ENCODE data around the gene ZIC5. TPM values are rescaled to one million over a fixed set of nuclear protein-coding genes. Genes with fewer than 3 reads are reported as not detected.

The ZIC5 gene
- total and polyA plus RNA-seq, 5 donors from 2014 or later, result not detected

- H3K4me1 Mint-ChIP-seq, result peaks cover 0 to 27% (median 15%) of the 10 kb centered on the region in 4 donors
- peak; percentile 14 to 22 for ATAC-seq (ENCODE audit: low read depth in 2 of 2)
- no peak for DNase-seq
- H3K4me3 Mint-ChIP-seq, result peak overlapping the region in 2 of 4 donors; percentile 11 to 30
- peaks cover 4% of the 10 kb centered on the region for H3K36me3 Mint-ChIP-seq
- H3K9me3 ChIP-seq (ENCODE audit: control insufficient read depth in 2 of 2, low read length in 2 of 2), result peaks cover 12 to 41% of the 10 kb centered on the region in 2 experiments
- no peak overlapping the region for H3K4me3 ChIP-seq (ENCODE audit: low read depth, low read length)
- H3K27ac ChIP-seq (ENCODE audit: insufficient read depth, low read length, poor library complexity, severe bottlenecking), result no peak overlapping the region
- H3K27me3 ChIP-seq (ENCODE audit: control insufficient read depth, insufficient read depth, low read length), result peaks cover 53% of the 10 kb centered on the region
- H3K4me1 ChIP-seq (ENCODE audit: control insufficient read depth, insufficient read depth, low read length, poor library complexity, severe bottlenecking), result peaks cover 38% of the 10 kb centered on the region
- peaks cover 78% of the 10 kb centered on the region for H3K27me3 Mint-ChIP-seq
- H3K9me3 Mint-ChIP-seq, result peaks cover under 1 to 20% (median 5%) of the 10 kb centered on the region in 7 donors
- no peaks in the 10 kb centered on the region for H3K36me3 ChIP-seq (ENCODE audit: control insufficient read depth, insufficient read depth, low read length)
- no peak overlapping the region for H3K27ac Mint-ChIP-seq
These were observed 654 bp downstream of the ZIC5 start for GRCh38 chr13:99970651-99971575.

GRCh38 chr13:99969919-99970650, 1.5 kb downstream of the ZIC5 start:
- H3K9me3 Mint-ChIP-seq, result peaks cover 0 to 20% (median 5%) of the 10 kb centered on the region in 7 donors
- Histone ChIP-seq H3K36me3 (ENCODE audit: control insufficient read depth, insufficient read depth, low read length) (no peaks in the 10 kb centered on the region), H3K4me3 (ENCODE audit: low read depth, low read length) (no peak overlapping the region), H3K27me3 (ENCODE audit: control insufficient read depth, insufficient read depth, low read length) (peaks cover 56% of the 10 kb centered on the region), H3K27ac (ENCODE audit: insufficient read depth, low read length, poor library complexity, severe bottlenecking) (no peak overlapping the region), H3K4me1 (ENCODE audit: control insufficient read depth, insufficient read depth, low read length, poor library complexity, severe bottlenecking) (peaks cover 38% of the 10 kb centered on the region), H3K9me3 (ENCODE audit: control insufficient read depth in 2 of 2, low read length in 2 of 2) (peaks cover 12 to 33% of the 10 kb centered on the region in 2 experiments)
- H3K4me1 Mint-ChIP-seq, result peaks cover 0 to 27% (median 15%) of the 10 kb centered on the region in 4 donors
- peak in 1 of 3 donors; percentile 57 for DNase-seq
- H3K36me3 Mint-ChIP-seq, result peaks cover 4% of the 10 kb centered on the region
- peak overlapping the region; percentile 47 to 88 (median 82) for H3K4me3 Mint-ChIP-seq
- peak overlapping the region in 2 of 3 donors; percentile 59 to 80 for H3K27ac Mint-ChIP-seq
- ATAC-seq (ENCODE audit: low read depth in 2 of 2), result peak; percentile 47 to 54
- peaks cover 75% of the 10 kb centered on the region for H3K27me3 Mint-ChIP-seq

- Histone ChIP-seq H3K4me1 (ENCODE audit: control insufficient read depth, insufficient read depth, low read length, poor library complexity, severe bottlenecking) (peaks cover 38% of the 10 kb centered on the region), H3K4me3 (ENCODE audit: low read depth, low read length) (no peak overlapping the region), H3K27ac (ENCODE audit: insufficient read depth, low read length, poor library complexity, severe bottlenecking) (no peak overlapping the region), H3K9me3 (ENCODE audit: control insufficient read depth in 2 of 2, low read length in 2 of 2) (peaks cover 12 to 27% of the 10 kb centered on the region in 2 experiments), H3K27me3 (ENCODE audit: control insufficient read depth, insufficient read depth, low read length) (peaks cover 56% of the 10 kb centered on the region), H3K36me3 (ENCODE audit: control insufficient read depth, insufficient read depth, low read length) (no peaks in the 10 kb centered on the region)
- Mint-ChIP-seq H3K36me3 (peaks cover 4% of the 10 kb centered on the region), H3K27me3 (peaks cover 74% of the 10 kb centered on the region), H3K4me3 (peak overlapping the region; percentile 86 to 95 (median 88)), H3K4me1 (peaks cover 0 to 27% (median 15%) of the 10 kb centered on the region in 4 donors), H3K9me3 (peaks cover 0 to 20% (median 5%) of the 10 kb centered on the region in 7 donors), H3K27ac (peak overlapping the region in 2 of 3 donors; percentile 60 to 85)
- DNase-seq (no peak), ATAC-seq (ENCODE audit: low read depth in 2 of 2) (peak in 1 of 2 donors; percentile 5)
These were observed 2.1 kb downstream of the ZIC5 start for GRCh38 chr13:99969453-99969918.

- H3K4me1 Mint-ChIP-seq, result peaks cover 0 to 27% (median 15%) of the 10 kb centered on the region in 4 donors
- no peak for DNase-seq
- no peak overlapping the region for H3K4me3 ChIP-seq (ENCODE audit: low read depth, low read length)
These were observed 2.8 kb downstream of the ZIC5 start for GRCh38 chr13:99968521-99969452.

GRCh38 chr13:99967869-99968520, 3.6 kb downstream of the ZIC5 start:
- Mint-ChIP-seq H3K36me3 (peaks cover under 1% of the 10 kb centered on the region), H3K4me1 (peaks cover 0 to 27% (median 15%) of the 10 kb centered on the region in 4 donors), H3K4me3 (peak overlapping the region; percentile 26 to 82 (median 56)), H3K9me3 (peaks cover 0 to 15% (median 5%) of the 10 kb centered on the region in 7 donors), H3K27ac (peak overlapping the region in 2 of 3 donors; percentile 5 to 95), H3K27me3 (peaks cover 69% of the 10 kb centered on the region)
- no peak overlapping the region for H3K27ac ChIP-seq (ENCODE audit: insufficient read depth, low read length, poor library complexity, severe bottlenecking)
- DNase-seq, result no peak
- H3K4me1 ChIP-seq (ENCODE audit: control insufficient read depth, insufficient read depth, low read length, poor library complexity, severe bottlenecking), result peaks cover 38% of the 10 kb centered on the region
- peaks cover 51% of the 10 kb centered on the region for H3K27me3 ChIP-seq (ENCODE audit: control insufficient read depth, insufficient read depth, low read length)
- peaks cover 7 to 13% of the 10 kb centered on the region in 2 experiments for H3K9me3 ChIP-seq (ENCODE audit: control insufficient read depth in 2 of 2, low read length in 2 of 2)
- H3K4me3 ChIP-seq (ENCODE audit: low read depth, low read length), result no peak overlapping the region
- no peaks in the 10 kb centered on the region for H3K36me3 ChIP-seq (ENCODE audit: control insufficient read depth, insufficient read depth, low read length)
- no peak for ATAC-seq (ENCODE audit: low read depth in 2 of 2)

More at GRCh38 chr13:99968521-99969452, 2.8 kb downstream of the ZIC5 start:
- peaks cover 38% of the 10 kb centered on the region for H3K4me1 ChIP-seq (ENCODE audit: control insufficient read depth, insufficient read depth, low read length, poor library complexity, severe bottlenecking)
- no peak overlapping the region for H3K27ac ChIP-seq (ENCODE audit: insufficient read depth, low read length, poor library complexity, severe bottlenecking)
- H3K9me3 Mint-ChIP-seq, result peaks cover 0 to 18% (median 5%) of the 10 kb centered on the region in 7 donors
- peaks cover 13 to 21% of the 10 kb centered on the region in 2 experiments for H3K9me3 ChIP-seq (ENCODE audit: control insufficient read depth in 2 of 2, low read length in 2 of 2)
- H3K27me3 Mint-ChIP-seq, result peaks cover 74% of the 10 kb centered on the region
- no peaks in the 10 kb centered on the region for H3K36me3 ChIP-seq (ENCODE audit: control insufficient read depth, insufficient read depth, low read length)
- H3K36me3 Mint-ChIP-seq, result peaks cover 4% of the 10 kb centered on the region
- H3K27me3 ChIP-seq (ENCODE audit: control insufficient read depth, insufficient read depth, low read length), result peaks cover 53% of the 10 kb centered on the region
- peak overlapping the region in 2 of 3 donors; percentile 60 to 85 for H3K27ac Mint-ChIP-seq
- H3K4me3 Mint-ChIP-seq, result peak overlapping the region; percentile 86 to 95 (median 87)
- no peak for ATAC-seq (ENCODE audit: low read depth in 2 of 2)

GRCh38 chr13:99967498-99967868, 4.1 kb downstream of the ZIC5 start:
- peaks cover 69% of the 10 kb centered on the region for H3K27me3 Mint-ChIP-seq
- peaks cover 51% of the 10 kb centered on the region for H3K27me3 ChIP-seq (ENCODE audit: control insufficient read depth, insufficient read depth, low read length)
- no peak for ATAC-seq (ENCODE audit: low read depth in 2 of 2)

More at GRCh38 chr13:99967498-99967868, 4.1 kb downstream of the ZIC5 start:
- H3K27ac ChIP-seq (ENCODE audit: insufficient read depth, low read length, poor library complexity, severe bottlenecking), result no peak overlapping the region
- Mint-ChIP-seq H3K4me3 (peak overlapping the region; percentile 26 to 82 (median 56)), H3K36me3 (no peaks in the 10 kb centered on the region), H3K9me3 (peaks cover 0 to 10% (median 5%) of the 10 kb centered on the region in 7 donors), H3K27ac (peak overlapping the region in 2 of 3 donors; percentile 5 to 95), H3K4me1 (peaks cover 0 to 27% (median 15%) of the 10 kb centered on the region in 4 donors)
- H3K4me1 ChIP-seq (ENCODE audit: control insufficient read depth, insufficient read depth, low read length, poor library complexity, severe bottlenecking), result peaks cover 38% of the 10 kb centered on the region
- H3K9me3 ChIP-seq (ENCODE audit: control insufficient read depth in 2 of 2, low read length in 2 of 2), result peaks cover 2 to 9% of the 10 kb centered on the region in 2 experiments
- H3K4me3 ChIP-seq (ENCODE audit: low read depth, low read length), result no peak overlapping the region
- H3K36me3 ChIP-seq (ENCODE audit: control insufficient read depth, insufficient read depth, low read length), result no peaks in the 10 kb centered on the region
- DNase-seq, result no peak
